Stimulated activated CD4-positive, alpha-beta T cell treated with anti-CD3 and anti-CD28 coated beads, Interleukin-4, amount 100 ng/mL, for 4 hours (primary cell): ENCODE data around the gene CPB1.
"Not testable (repeated sequence)": the region's sequence is repeated elsewhere in the genome, so short reads cannot be mapped to it uniquely, and the experiment has no call there.

Source experiments
- DNase-seq, 2 experiments: peaks; one replicate each; pipeline ENCODE4 v3.0.0-alpha.2; 2020

Gene CPB1

GRCh38 chr3:148827585-148827984 is at the start of gene CPB1:
TSS of gene CPB1 (plus strand) at chr3:148827811. CDS start at chr3:148827824, 13 bp downstream.
- DNase-seq: no peak

- no peak for DNase-seq
These were observed 48.7 kb upstream of the CPB1 start for GRCh38 chr3:148778926-148779325.

DNA sequence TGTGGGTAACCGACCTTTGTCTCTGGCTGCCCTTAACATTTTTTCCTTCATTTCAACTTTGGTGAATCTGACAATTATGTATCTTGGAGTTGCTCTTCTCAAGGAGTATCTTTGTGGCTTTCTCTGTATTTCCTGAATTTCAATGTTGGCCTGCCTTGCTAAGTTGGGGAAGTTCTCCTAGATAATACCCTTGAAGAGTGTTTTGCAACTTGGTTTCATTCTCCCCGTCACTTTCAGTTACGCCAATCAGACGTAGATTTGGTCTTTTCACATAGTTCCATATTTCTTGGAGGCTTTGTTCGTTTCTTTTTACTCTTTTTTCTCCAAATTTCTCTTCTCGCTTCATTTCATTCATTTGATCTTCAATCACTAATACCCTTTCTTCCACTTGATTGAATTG is 42.6 kb upstream of the CPB1 start:
- not testable (repeated sequence) for DNase-seq

GRCh38 chr3:148786159-148786558 is 41.5 kb upstream of the CPB1 start:
- not testable (repeated sequence) for DNase-seq

- DNase-seq: no peak
These were observed 38.5 kb upstream of the CPB1 start for GRCh38 chr3:148789146-148789545.

GRCh38 chr3:148789906-148790305 is 37.7 kb upstream of the CPB1 start:
- no peak for DNase-seq

DNA sequence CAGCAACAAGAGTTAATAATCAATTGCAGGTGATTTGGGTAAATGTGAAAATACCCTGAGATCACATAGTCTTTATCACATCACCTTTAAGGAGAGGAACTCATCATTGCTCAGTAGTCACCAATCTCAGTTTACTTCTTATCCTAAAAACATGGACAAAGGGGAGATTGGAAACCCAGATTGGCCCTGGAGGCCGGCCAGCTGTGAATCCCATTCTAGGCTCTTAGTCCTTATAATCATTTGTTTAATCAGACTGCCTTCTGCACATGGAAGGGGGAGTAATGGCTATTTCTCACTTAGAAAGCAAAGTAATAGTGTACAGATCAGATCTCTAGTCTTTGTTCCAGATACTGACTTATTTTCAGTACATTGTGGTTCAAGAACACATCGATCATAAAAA is 37.2 kb upstream of the CPB1 start:
- no peak for DNase-seq

DNA sequence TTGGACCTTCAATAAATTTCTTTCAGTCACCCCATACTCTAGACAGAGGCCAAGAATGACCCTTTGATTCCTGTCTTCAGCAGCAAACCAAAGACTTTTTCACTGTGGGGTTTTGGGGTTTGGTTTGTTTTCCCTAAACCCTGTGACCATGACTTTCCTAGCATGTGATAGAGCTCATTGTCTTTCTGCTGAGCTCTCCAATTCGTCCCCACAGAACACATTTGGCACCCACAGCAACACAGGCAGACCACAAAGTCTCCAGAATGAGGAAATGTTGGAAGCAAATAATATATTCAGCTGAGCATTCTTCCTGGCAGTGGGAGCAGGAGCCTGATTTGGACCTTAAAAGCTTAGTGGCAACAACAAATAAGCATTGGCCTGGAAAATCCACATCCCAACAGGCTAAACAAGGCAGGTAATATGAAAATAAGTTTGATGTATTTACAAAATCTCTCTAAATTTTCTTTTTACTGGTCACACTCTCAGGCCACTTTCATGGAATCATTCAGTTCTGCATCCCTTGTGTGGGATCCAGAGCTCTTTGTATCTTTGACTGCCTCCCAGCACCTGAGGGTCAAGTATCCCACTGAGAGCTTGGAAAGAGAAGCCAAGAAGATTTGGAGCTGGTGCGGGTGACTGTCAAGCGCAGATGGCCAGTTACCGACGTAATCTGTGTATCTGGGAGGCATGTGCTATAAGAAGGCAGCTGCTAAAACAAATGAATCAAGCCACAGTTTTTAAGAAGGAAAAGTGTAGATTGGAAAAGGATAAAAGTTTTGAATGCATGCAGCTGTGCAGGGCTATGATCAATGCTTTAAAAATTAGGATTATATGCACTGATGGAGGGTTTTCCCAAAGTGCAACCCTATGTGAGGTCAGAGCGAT is 36.5 kb upstream of the CPB1 start:
- DNase-seq: no peak

DNA sequence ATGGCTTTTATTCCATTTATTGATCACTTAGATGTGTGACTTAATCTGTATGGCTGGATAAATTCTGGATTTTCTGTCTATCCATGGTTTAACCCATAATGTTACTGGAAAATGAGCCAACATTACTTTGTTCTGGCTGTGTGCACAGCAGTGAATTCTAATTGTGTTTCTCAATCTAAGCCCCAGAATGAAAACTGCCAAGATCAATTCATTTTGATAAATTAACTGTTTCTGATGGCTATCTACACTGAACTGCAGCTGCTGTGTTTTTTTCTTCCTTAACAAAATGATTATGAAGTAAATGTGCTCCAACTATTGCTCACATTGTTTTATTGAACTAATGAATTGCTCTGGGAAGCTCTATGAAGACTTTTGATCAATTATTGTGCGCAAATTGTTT is 35.7 kb upstream of the CPB1 start:
- no peak for DNase-seq

DNA sequence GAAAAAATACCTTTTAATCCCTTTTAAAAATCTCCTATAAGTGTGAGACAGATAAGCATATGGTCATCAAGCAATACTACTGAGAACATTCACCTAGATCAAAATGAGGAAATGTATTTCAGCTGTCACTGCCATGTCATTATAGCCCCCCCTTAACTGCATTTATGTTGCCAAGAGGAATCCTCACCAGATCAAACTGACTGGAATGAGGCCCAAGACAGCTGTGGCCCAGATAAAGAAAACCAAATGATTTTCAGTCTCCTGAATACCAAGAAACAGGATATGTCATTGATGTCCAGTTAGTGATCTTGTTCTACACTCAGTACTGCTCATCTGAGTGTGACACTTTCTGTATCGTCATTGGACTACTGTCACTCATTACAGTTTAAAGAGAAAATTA is 35.1 kb upstream of the CPB1 start:
- no peak for DNase-seq

DNA sequence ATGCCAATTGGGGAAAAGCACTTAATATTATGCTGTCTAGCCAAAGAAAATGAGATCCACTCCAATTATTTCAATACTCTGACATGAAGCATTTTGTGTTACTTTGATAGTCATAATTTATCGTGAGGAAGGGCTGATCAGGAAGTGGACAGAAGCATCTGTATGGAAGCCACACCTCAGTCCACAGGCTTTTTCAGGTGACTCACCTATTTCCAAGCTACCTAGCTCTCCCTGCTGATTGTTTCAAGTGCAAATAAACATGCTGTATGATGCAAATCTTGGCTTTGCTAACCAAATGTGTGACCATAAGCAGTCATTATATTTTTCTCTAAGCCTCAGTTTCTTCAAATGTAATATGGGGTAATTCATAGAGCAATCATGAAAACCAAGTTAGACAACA is 30.8 kb upstream of the CPB1 start:
- DNase-seq: no peak

- no peak for DNase-seq
These were observed 29.8 kb upstream of the CPB1 start for GRCh38 chr3:148797795-148798194.

DNA sequence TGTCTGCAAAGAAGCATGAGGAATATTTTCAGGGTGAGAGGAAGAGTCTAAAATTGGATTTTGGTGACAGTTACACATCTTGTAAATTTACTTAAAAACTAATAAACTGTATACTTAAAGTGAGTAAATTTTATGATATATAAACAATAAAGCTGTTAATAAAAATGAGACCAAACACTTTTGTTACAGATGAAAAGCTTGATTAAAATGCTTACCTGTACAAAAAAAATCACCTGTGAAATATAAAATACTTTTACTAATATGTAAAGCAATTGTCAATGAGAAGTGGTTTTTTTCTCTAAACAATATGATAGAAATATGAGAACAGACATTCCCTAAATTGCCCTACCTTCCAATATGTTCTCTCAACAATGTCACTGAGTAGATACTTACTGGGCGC is 27.2 kb upstream of the CPB1 start:
- DNase-seq: no peak

- no peak for DNase-seq
These were observed 17.8 kb upstream of the CPB1 start for GRCh38 chr3:148809835-148810234.

- DNase-seq: no peak
These were observed 12.1 kb upstream of the CPB1 start for GRCh38 chr3:148815316-148816110.

DNA sequence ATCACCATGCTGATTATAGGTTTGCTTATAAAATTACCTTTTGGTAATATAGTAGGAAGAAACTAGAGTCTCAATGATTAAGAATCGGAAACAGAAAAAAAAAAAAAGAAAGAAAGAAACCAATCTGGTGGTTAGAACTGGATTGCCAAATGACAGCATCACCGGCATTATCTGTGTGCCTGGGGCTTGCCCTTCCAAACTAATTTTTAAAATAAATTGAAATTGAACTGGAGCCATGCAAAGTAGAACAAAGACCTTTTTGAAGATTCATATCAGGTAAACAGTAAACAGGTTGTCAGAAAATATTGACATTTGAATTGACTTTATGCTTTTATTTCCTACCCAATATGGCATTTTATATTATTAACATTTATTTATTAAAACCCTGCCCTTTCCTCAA is 11.2 kb upstream of the CPB1 start:
- DNase-seq: no peak

DNA sequence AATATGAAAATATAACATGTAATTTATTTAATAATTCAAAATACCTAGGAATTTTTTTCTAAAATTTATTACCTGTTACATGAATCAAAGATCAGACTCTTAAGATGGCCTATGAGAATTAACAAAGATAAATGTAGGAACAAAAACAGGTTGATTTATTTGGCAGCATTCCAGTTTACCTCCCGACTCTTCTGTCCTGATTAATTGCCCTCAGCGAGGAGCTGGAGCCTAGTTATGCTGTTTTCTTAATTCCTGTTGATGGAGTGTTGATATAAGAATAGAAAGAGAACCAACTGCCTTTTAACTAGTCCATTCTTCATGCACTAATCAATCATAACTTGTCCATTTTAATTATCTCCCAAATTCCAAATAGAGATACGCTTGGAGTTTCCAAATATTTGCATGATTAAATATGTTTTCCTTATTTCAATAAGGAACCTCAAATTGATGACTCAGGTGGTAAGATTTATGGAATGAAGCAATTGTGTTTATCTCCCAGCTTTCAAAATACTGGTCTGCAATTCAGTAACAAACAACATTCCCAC is 10.6 kb upstream of the CPB1 start:
- no peak for DNase-seq

DNA sequence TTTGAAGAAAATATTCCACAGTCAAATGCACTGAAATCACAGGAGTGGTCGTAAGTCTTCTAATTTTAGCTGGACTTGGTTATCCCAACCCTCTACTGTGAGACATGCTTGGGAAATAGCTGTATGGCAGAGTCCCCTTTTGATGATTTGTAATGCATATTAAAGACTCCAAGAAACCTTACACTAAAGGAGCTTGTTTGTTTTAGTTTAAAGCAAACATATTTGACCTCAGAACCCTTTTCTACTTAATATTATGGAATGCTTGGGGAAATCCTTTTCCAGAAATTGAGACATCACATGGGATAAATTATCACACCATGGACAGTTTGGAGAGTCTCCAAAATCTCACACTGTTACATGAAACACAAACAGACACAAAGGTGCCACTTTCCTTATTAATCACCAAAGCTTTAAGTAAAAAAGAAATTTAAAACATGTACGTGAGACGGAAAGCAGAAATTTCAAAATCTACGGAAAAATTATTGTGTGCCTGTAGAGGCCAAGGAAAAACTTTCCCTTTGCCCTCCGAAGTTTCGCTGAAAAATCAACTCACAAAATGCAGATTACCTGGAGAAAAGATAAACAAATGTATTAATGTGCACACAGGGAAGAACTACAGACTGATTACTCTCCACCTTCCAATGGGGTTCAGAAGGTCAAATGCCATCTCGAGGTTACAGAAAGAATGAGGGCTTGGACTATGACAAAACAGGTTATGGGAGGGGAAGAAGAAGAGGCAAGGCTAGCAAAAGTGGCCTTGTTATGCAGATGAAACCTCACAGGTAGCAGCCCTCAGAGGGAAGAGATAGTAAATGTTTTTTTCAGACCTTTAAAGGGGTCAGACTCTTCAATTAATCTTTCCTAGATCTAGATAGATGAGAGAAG is 7.0 kb upstream of the CPB1 start:
- DNase-seq: no peak

DNA sequence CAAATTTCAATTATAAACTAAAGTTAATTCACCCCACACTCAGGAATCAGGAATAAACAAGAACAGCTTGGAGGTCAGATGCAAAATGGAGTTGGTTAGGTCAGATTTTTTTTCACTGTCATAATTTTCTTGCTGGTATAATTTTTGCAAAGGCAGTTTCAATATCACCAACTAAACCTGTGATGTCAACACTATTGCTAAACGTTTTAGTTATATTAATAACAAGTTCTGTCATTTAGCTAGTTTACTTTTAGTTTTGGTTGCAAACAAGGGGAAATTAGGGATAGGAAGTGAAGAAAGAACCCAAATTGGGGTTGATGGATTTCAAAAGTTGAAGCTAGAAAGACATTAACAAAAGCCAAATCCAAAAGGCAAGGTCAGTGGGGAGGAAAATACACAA is 4.6 kb upstream of the CPB1 start:
- DNase-seq: no peak

DNA sequence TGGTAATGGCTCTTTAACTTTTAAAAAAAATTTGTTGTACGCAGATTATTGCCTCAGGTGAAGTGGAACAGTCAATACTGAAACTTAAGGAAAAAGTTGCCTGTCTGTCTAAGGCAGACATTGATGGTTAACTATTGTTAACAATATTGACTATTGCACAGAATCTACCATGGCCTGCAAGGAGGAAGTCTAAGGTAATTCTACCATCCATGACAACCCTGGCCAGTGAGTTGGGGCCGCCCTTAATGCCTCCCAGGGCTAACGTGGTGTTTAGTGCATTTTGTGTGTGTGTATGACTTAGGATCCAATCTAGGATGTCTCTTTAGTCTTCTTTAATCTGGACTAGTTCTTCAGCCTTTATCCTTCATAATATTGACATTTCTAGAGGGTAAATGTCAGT is 2.1 kb upstream of the CPB1 start:
- no peak for DNase-seq

- no peak for DNase-seq
These were observed 602 bp downstream of the CPB1 start for GRCh38 chr3:148828136-148828690.

DNA sequence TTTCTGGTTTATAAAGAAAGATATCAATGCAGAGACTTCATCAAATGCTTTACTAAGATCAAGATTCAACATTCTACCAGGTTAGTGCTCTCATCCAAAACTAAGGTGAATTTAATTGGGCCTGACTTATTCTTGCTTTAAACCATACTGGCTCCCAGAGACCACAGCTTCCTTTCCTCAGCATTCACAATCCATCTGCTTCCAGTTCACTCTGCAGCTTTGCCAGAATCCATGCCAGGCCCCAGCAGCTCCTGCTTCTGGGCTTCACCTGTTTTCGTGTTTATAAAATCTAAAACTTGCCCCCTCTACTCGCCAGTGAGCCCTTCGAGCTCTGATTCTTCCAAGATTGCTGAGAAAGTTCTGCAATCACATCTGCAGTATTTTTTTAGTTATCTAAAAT is 2.3 kb downstream of the CPB1 start:
- no peak for DNase-seq

- DNase-seq: no peak
These were observed 5.6 kb downstream of the CPB1 start for GRCh38 chr3:148833223-148833622.
